ENCODE measurements around the gene IL23R.

Gene IL23R

DNA sequence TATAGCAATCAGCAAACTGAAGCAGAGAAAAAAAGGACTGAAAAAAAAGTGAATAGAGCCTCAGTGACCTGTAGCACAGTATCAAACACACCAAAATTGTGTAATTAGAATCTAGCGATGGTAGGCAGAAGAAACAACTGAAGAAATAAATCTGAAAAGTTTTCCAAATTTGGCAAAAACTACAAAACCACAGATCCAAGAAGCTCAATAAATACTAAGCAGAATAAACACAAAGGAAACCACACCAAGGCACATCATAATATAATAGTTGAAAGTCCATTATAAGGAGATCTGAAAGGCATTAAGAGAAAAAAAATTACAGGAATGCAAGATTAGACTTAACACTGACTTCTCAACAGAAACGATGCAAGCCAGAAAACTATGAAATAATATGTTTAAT, 134.3 kb downstream of the IL23R start:
- DNase-seq (ENCODE audit: low read depth in 2 of 2): no peak

- DNase-seq (ENCODE audit: low read depth in 2 of 2): no peak
Measured at GRCh38 chr1:67304023-67304422, 137.8 kb downstream of the IL23R start.

DNA sequence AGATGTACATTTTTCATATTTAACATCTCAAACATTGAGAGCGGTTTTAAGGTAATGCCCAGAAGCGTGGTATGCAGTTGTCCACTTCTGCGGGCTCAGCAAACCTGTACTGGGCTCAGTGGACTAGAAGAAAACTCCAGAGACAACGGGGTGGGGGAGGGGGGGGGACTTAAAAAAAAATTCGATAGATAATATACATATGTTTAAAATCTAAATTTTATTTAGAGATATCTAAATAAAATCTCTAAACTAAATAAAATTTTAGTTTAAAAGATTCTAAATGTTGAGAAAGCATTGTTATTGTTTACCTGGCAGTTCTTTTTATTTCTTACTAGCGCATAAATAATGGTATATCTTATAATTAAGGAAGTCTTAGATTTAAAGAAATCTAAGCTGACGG, 140.3 kb downstream of the IL23R start:
- no peak for DNase-seq (ENCODE audit: low read depth in 2 of 2)

DNA sequence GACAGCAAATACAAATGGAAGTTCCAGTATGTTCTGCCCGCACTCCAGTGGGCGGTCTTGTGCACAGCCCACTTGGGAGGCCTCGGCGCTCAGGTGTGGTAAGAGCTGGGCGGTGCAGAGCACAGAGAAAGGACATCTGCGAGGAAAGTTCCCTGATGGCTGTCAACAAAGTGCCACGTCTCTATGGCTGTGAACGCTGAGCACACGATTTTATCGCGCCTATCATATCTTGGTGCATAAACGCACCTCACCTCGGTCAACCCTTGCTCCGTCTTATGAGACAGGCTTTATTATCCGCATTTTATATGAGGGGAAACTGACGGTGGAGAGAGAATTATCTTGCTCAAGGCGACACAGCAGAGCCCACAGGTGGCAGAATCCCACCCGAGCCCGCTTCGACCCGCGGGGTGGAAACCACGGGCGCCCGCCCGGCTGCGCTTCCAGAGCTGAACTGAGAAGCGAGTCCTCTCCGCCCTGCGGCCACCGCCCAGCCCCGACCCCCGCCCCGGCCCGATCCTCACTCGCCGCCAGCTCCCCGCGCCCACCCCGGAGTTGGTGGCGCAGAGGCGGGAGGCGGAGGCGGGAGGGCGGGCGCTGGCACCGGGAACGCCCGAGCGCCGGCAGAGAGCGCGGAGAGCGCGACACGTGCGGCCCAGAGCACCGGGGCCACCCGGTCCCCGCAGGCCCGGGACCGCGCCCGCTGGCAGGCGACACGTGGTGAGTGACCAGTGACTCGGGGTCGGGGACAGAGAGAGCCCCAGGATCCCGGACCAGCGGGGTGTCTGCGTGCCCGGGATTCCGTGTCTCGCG, 141.2 kb downstream of the IL23R start, which contains the start of gene IL12RB2:
IL12RB2 (plus strand) TSS at position 623 of the 810 bp plus-strand sequence. CDS start 12,496 bp downstream, outside the sequence.
- DNase-seq (ENCODE audit: low read depth in 2 of 2): peak; percentile 30 to 50

- no peak for DNase-seq (ENCODE audit: low read depth in 2 of 2)
Measured at GRCh38 chr1:67308136-67308535, 141.9 kb downstream of the IL23R start.
